ENCODE measurements around the gene LMF1.
A peak's percentile ranks its signal among the peaks of the same experiment; 100 is the strongest.
"Not testable (repeated sequence)": the region's sequence is repeated elsewhere in the genome, so short reads cannot be mapped to it uniquely, and the experiment has no call there.

Gene LMF1

DNA sequence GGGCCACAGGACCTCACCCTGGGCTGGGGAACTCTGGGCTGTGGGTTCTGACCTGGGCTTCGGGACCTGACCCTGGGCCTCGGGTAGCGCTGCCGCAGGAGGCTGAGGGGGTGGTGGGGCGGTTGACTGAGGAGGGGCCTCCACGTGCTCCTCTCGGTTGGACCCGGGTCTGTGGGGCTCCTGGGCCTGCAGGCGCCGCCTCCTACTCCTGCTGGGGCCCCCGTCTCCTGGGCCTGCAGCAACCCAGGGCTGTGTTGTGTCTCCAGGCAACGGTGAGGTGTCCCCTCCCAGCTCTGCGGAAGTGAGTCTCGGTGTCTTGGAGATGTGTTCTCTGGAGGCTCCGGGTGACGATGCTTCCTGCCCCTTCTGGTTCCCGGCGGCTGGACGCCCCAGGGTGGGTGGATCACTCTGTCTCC is 128.7 kb downstream of the LMF1 start:
- DNase-seq = no peak

- DNase-seq = no peak
These were observed 129.2 kb downstream of the LMF1 start for GRCh38 chr16:841455-842060.

- no peak for DNase-seq
These were observed 130.0 kb downstream of the LMF1 start for GRCh38 chr16:840561-841454.

- DNase-seq = peak; percentile 24
These were observed 131.0 kb downstream of the LMF1 start for GRCh38 chr16:839643-840408.

GRCh38 chr16:838741-839140 is 132.0 kb downstream of the LMF1 start:
- no peak for DNase-seq

GRCh38 chr16:836822-837221 is 134.0 kb downstream of the LMF1 start:
- DNase-seq = not testable (repeated sequence)

DNA sequence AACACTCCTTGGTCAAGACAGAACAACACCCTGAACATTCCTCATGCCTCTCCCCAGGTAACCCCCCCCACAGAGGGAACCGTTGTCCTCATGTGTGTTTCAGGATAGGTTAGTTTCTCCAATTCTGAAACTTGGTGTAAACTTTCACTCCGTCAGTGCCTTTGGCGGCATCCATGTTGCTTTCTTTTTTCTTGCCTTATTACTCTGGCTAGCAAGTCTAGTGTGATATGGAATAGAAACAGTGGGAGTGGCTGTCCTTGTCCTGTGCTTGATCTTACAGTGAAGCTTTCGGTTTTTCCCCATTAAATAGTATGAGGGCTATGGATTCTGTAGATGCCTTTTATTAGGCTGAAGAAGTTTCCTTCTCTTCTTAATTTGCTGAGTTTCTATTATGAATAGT is 134.6 kb downstream of the LMF1 start:
- no peak for DNase-seq

DNA sequence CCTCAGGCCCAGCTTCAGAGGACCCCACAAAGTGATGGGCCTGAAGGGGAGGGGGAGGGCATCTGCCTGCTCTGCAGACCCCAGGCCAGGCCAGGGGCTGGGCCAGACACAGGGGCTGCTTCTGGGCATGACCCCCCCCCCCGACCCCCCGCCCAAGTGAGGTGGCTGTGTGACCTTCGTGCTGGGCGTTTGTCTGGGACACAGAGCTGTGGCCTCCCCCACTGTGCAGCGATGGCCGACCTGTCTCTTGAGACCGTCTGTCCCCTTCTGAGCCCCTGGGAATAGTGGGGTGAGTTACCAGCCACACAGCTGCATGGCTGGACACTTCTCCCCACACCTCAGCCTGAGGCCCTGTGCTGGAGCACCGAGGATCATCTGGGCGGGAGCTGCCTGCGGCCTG is 135.4 kb downstream of the LMF1 start:
- DNase-seq = no peak

DNA sequence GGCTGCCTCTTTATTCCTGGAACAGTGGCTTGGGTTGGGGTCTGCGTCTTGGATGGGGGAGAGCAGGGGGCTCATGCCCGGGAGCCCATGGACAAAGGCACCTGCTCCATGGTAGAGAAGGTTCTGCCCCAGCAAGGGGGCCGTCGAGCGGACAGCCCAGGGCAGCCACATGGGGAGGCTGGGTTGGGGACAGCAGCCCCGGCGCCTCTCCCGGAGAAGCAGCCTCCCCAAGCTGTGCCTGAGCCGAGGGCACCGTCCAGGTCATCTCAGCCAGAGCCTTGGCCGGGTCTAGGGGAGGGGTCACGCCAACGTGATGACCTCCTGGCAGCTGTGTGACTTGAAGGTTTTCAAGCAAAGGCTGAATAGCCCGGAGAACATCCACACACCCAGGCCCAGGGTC is 137.4 kb downstream of the LMF1 start:
- DNase-seq = no peak

DNA sequence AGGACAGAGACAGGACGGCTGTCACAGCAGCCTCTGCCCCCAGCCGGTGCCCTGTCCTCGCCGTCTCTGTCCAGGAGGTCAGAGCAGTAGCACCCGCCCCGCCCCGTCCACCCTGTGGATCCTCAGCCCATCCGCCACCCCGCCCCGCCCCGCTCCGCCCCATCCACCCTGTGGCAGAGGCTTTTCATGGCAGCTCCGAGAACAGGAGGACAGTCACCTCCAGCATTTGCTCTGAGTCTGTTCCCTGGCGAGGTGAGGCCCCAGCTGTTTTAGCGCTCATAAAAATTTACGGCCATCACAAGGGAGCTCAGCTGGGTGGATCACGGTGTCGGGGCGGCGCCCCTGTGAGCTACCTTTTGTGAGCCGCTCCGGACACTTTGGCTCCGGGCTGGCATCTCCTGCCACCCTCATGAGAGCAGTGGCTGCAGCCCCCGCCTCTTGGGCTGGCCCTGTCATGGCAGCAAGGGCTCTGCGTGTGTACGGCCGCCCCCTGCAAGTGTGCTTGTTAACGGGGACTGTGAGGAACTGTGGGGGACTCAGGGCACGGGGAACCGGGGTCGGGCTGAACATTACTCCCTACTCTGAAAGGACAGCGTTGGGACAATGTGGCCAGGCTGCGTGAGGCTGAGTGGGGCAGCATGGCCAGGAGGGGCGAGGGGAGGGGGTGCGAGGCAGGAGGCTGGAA is 138.0 kb downstream of the LMF1 start:
- DNase-seq = no peak

- no peak for DNase-seq
These were observed 139.0 kb downstream of the LMF1 start for GRCh38 chr16:831571-832413.

GRCh38 chr16:830871-831570 is 139.8 kb downstream of the LMF1 start:
- DNase-seq = no peak

GRCh38 chr16:830107-830870 is 140.5 kb downstream of the LMF1 start:
- no peak for DNase-seq

DNA sequence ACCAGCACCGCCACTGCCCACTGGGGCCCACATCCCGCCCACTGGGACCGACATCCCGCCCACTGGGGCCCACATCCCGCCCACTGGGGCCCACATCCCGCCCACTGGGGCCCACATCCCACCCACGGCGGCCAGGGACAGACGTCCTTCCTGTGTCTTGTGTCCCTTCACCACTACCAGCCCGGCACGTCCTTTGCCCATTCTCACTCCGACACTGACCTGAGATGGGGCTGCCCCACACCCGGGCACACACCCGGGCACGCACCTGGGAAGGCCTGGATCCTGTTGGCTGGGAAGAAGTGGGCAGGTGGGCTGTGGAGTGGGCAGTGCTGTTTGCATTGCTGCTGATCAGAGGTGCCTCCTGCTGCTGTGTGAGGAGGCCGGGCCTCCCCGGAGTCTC is 141.9 kb downstream of the LMF1 start:
- DNase-seq = no peak

GRCh38 chr16:827513-827912 is 143.3 kb downstream of the LMF1 start:
- no peak for DNase-seq

GRCh38 chr16:825341-826061 is 145.3 kb downstream of the LMF1 start:
- peak; percentile 79 for DNase-seq

GRCh38 chr16:824601-825000 is 146.2 kb downstream of the LMF1 start:
- no peak for DNase-seq

GRCh38 chr16:824194-824593 is 146.6 kb downstream of the LMF1 start:
- DNase-seq = no peak

- no peak for DNase-seq
These were observed 147.9 kb downstream of the LMF1 start for GRCh38 chr16:822909-823297.
